Astrocyte (in vitro differentiated cells and primary cell): Measurements from ENCODE around the gene ATXN1L. TPM values are rescaled to one million over a fixed set of nuclear protein-coding genes. Genes with fewer than 3 reads are reported as not detected.

ENCODE experiments used
- DNase-seq: peaks from one replicate; pipeline ENCODE4 v3.0.0-alpha.2; 2010; ENCODE audit warnings: low read depth
- FAIRE-seq: peaks from 2 replicates; lab custom pipeline; 2011; peaks lifted over from hg19 to GRCh38; lab: Jason Lieb, UNC
- H2AFZ ChIP-seq: 2 replicates; pipeline ENCODE4 v1.6.0; 2012; ENCODE audit warnings: low read depth, low read length, inconsistent platforms
- H3K27ac ChIP-seq: 2 replicates; pipeline ENCODE4 v1.5.1; 2011; ENCODE audit warnings: low read depth, low read length, inconsistent platforms
- H3K27me3 ChIP-seq: 2 replicates; pipeline ENCODE4 v1.6.0; 2011; ENCODE audit warnings: low read length, inconsistent platforms; ENCODE audit not compliant: insufficient read depth
- H3K36me3 ChIP-seq: 2 replicates; pipeline ENCODE4 v1.5.1; 2011; ENCODE audit warnings: low read length, inconsistent platforms; ENCODE audit not compliant: insufficient read depth
- H3K4me1 ChIP-seq: 2 replicates; pipeline ENCODE4 v1.5.1; 2011; ENCODE audit warnings: low read length, inconsistent platforms; ENCODE audit not compliant: insufficient read depth
- H3K4me2 ChIP-seq: 2 replicates; pipeline ENCODE4 v1.6.0; 2012; ENCODE audit warnings: low read length, inconsistent platforms
- H3K4me3 ChIP-seq: 2 replicates; pipeline ENCODE4 v1.5.1; 2011; ENCODE audit warnings: low read depth, mild to moderate bottlenecking, low read length, inconsistent platforms; ENCODE audit not compliant: insufficient read depth
- H3K79me2 ChIP-seq: 2 replicates; pipeline ENCODE4 v1.6.0; 2012; ENCODE audit warnings: mild to moderate bottlenecking, low read length, inconsistent platforms; ENCODE audit not compliant: insufficient read depth
- H3K9ac ChIP-seq: 2 replicates; pipeline ENCODE4 v1.6.0; 2012; ENCODE audit warnings: mild to moderate bottlenecking, low read length, inconsistent platforms
- H3K9me3 ChIP-seq: 2 replicates; pipeline ENCODE4 v1.5.1; 2012; ENCODE audit warnings: low read depth, mild to moderate bottlenecking, low read length, inconsistent platforms; ENCODE audit not compliant: insufficient read depth
- H4K20me1 ChIP-seq: 2 replicates; pipeline ENCODE4 v1.6.0; 2012; ENCODE audit warnings: low read length, inconsistent platforms; ENCODE audit not compliant: insufficient read depth
- H3K27ac Mint-ChIP-seq: one replicate; pipeline ENCODE4 v1.8.0; 2021; ENCODE audit warnings: mild to moderate bottlenecking, mixed read lengths; ENCODE audit not compliant: unreplicated experiment
- H3K27me3 Mint-ChIP-seq: one replicate; pipeline ENCODE4 v1.8.0; 2021; ENCODE audit warnings: low read depth, mixed read lengths; ENCODE audit not compliant: unreplicated experiment
- H3K36me3 Mint-ChIP-seq: one replicate; pipeline ENCODE4 v1.8.0; 2021; ENCODE audit warnings: low read depth, mixed read lengths; ENCODE audit not compliant: unreplicated experiment
- H3K4me1 Mint-ChIP-seq: one replicate; pipeline ENCODE4 v1.8.0; 2021; ENCODE audit warnings: low read depth, mixed read lengths; ENCODE audit not compliant: unreplicated experiment
- H3K4me3 Mint-ChIP-seq: one replicate; pipeline ENCODE4 v1.8.0; 2021; ENCODE audit warnings: mild to moderate bottlenecking, moderate library complexity, mixed read lengths; ENCODE audit not compliant: unreplicated experiment
- H3K9me3 Mint-ChIP-seq: one replicate; pipeline ENCODE4 v1.8.0; 2021; ENCODE audit warnings: mild to moderate bottlenecking, mixed read lengths; ENCODE audit not compliant: unreplicated experiment
- EZH2 ChIP-seq: IDR thresholded peaks from 2 replicates; pipeline ENCODE4 v1.6.1; 2012; ENCODE audit warnings: mild to moderate bottlenecking, low read length, inconsistent platforms; ENCODE audit not compliant: insufficient read depth
- total RNA-seq: library from RNA; stranded (reverse); gene quantifications from 2 replicates; pipeline ENCODE4 v1.2.1, GENCODE V29; 2021
- TF ChIP-seq, protein P1 (sequence below): IDR thresholded peaks from 2 replicates; pipeline ENCODE4 v1.5.1; 2011; ENCODE audit warnings: low read depth, mild to moderate bottlenecking, inconsistent platforms, low read length, moderate library complexity; ENCODE audit not compliant: insufficient read depth

The ATXN1L gene
- total RNA-seq, 1 donor from 2014 or later = 32.7 TPM

- Histone ChIP-seq H3K4me1 (peaks cover 13% of the 10 kb centered on the region), H3K9ac (peak overlapping the region; percentile 97), H3K27me3 (no peaks in the 10 kb centered on the region), H3K4me3 (peak overlapping the region; percentile 90), H3K79me2 (peaks cover 66% of the 10 kb centered on the region), H3K36me3 (peaks cover 2% of the 10 kb centered on the region), H3K4me2 (peak overlapping the region; percentile 90), H2AFZ (no peak overlapping the region), H3K27ac (no peak overlapping the region), H4K20me1 (peaks cover 57% of the 10 kb centered on the region), H3K9me3 (no peaks in the 10 kb centered on the region)
- H3K4me1 Mint-ChIP-seq = peaks cover 8% of the 10 kb centered on the region
- H3K36me3 Mint-ChIP-seq = peaks cover 2% of the 10 kb centered on the region
- FAIRE-seq = no peak
- no peaks in the 10 kb centered on the region for H3K27me3 Mint-ChIP-seq
- TF ChIP-seq, protein P1, sequence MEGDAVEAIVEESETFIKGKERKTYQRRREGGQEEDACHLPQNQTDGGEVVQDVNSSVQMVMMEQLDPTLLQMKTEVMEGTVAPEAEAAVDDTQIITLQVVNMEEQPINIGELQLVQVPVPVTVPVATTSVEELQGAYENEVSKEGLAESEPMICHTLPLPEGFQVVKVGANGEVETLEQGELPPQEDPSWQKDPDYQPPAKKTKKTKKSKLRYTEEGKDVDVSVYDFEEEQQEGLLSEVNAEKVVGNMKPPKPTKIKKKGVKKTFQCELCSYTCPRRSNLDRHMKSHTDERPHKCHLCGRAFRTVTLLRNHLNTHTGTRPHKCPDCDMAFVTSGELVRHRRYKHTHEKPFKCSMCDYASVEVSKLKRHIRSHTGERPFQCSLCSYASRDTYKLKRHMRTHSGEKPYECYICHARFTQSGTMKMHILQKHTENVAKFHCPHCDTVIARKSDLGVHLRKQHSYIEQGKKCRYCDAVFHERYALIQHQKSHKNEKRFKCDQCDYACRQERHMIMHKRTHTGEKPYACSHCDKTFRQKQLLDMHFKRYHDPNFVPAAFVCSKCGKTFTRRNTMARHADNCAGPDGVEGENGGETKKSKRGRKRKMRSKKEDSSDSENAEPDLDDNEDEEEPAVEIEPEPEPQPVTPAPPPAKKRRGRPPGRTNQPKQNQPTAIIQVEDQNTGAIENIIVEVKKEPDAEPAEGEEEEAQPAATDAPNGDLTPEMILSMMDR = no peak
- TF ChIP-seq EZH2 = no peak
- H3K4me3 Mint-ChIP-seq = peak overlapping the region; percentile 100
- no peak for DNase-seq
- peak overlapping the region; percentile 75 for H3K27ac Mint-ChIP-seq
- H3K9me3 Mint-ChIP-seq = no peaks in the 10 kb centered on the region
These were observed 51.1 kb downstream of the ATXN1L start for GRCh38 chr16:71896764-71897368.

DNA sequence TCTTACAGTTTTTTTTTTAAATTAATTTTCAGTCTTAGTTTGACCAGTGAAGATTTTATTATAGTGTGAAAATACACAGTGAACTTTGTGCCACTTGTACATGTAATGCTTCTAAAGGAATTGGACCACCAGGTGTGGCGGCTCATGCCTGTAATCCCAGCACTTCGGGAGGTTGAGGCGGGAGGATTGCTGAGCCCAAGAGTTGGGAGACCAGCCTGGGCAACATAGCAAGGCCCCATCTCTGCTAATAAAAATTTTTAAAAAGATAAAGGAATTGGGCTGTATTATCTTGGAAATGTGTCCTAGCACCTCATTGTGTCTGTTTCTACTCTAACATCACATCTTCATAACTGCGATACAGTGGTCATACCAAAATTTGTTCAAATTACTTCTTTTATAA, 53.4 kb downstream of the ATXN1L start:
- H3K27ac ChIP-seq = no peak overlapping the region
- peaks cover 80% of the 10 kb centered on the region for H4K20me1 ChIP-seq
- no peak for FAIRE-seq
- TF ChIP-seq, protein P1 = no peak
- TF ChIP-seq EZH2 = no peak
- no peak overlapping the region for H3K4me3 ChIP-seq
- Mint-ChIP-seq H3K4me1 (peaks cover 13% of the 10 kb centered on the region), H3K9me3 (no peaks in the 10 kb centered on the region), H3K27ac (no peak overlapping the region), H3K27me3 (no peaks in the 10 kb centered on the region), H3K36me3 (peaks cover 2% of the 10 kb centered on the region), H3K4me3 (no peak overlapping the region)
- peaks cover 2% of the 10 kb centered on the region for H3K36me3 ChIP-seq
- H3K9ac ChIP-seq = no peak overlapping the region
- DNase-seq = no peak
- peaks cover 13% of the 10 kb centered on the region for H3K4me1 ChIP-seq
- peaks cover 89% of the 10 kb centered on the region for H3K79me2 ChIP-seq
- H3K27me3 ChIP-seq = no peaks in the 10 kb centered on the region
- no peaks in the 10 kb centered on the region for H3K9me3 ChIP-seq
- no peak overlapping the region for H3K4me2 ChIP-seq
- no peak overlapping the region for H2AFZ ChIP-seq

GRCh38 chr16:71902656-71903365, 57.0 kb downstream of the ATXN1L start:
- DNase-seq = no peak
- Histone ChIP-seq H3K9ac (no peak overlapping the region), H3K79me2 (peaks cover 100% of the 10 kb centered on the region), H3K4me2 (no peak overlapping the region), H3K27me3 (no peaks in the 10 kb centered on the region), H3K27ac (no peak overlapping the region), H3K4me3 (no peak overlapping the region), H2AFZ (no peak overlapping the region), H3K9me3 (no peaks in the 10 kb centered on the region), H4K20me1 (peaks cover 99% of the 10 kb centered on the region), H3K36me3 (peaks cover 2% of the 10 kb centered on the region), H3K4me1 (no peaks in the 10 kb centered on the region)
- Mint-ChIP-seq H3K27ac (peak overlapping the region; percentile 87), H3K36me3 (peaks cover 2% of the 10 kb centered on the region), H3K4me3 (peak overlapping the region; percentile 50), H3K9me3 (no peaks in the 10 kb centered on the region), H3K27me3 (no peaks in the 10 kb centered on the region), H3K4me1 (peaks cover 13% of the 10 kb centered on the region)
- TF ChIP-seq EZH2 = no peak
- TF ChIP-seq, protein P1 = no peak
- FAIRE-seq = no peak
